A673 (cell line): ENCODE measurements around the gene ANO1. TPM values are rescaled to one million over a fixed set of nuclear protein-coding genes. Genes with fewer than 3 reads are reported as not detected.

Source experiments
- BruUV-seq: library from RNA; stranded (reverse); fragments of 400-500 nt; replicated peaks from 2 replicates; lab custom pipeline; 2021; lab: Mats Ljungman, UMichigan
- CTCF ChIA-PET: fragments of 300-600 bp; sonication (Branson Sonifier 250); formaldehyde crosslinking; loops from one replicate; lab custom pipeline; 2022; ENCODE audit warnings: antibody characterized with exemption; lab: Charles Lee
- POLR2A ChIA-PET: fragments of 300-600 bp; sonication (Branson Sonifier 250); formaldehyde crosslinking; loops from one replicate; lab custom pipeline; 2022; ENCODE audit warnings: antibody characterized with exemption; ENCODE audit not compliant: low non-redundant PET; lab: Charles Lee
- DNase-seq: peaks from one replicate; pipeline ENCODE4 v3.0.0-alpha.2; 2015; ENCODE audit warnings: low spot score
- H3K27ac ChIP-seq: fragments of 200-600 bp; sonication (generic); 2 replicates; pipeline ENCODE4 v1.5.1; 2016; ENCODE audit warnings: mixed run types, low read depth, mild to moderate bottlenecking, mixed read lengths, antibody characterized with exemption, low read length; ENCODE audit not compliant: poor library complexity, severe bottlenecking
- H3K27me3 ChIP-seq: fragments of 200-600 bp; sonication (generic); replicated peaks from 2 replicates; pipeline ENCODE4 v1.6.1; 2017; ENCODE audit warnings: mixed run types, low read depth, mild to moderate bottlenecking, mixed read lengths, antibody characterized with exemption, low read length; ENCODE audit not compliant: insufficient read depth, poor library complexity
- H3K36me3 ChIP-seq: fragments of 200-600 bp; sonication (generic); 2 replicates; pipeline ENCODE4 v1.6.1; 2016; ENCODE audit warnings: mixed run types, mild to moderate bottlenecking, mixed read lengths, antibody characterized with exemption, low read length; ENCODE audit not compliant: insufficient read depth, poor library complexity, severe bottlenecking
- H3K4me1 ChIP-seq: fragments of 200-600 bp; sonication (generic); 2 replicates; pipeline ENCODE4 v1.6.1; 2017; ENCODE audit warnings: mixed run types, mild to moderate bottlenecking, mixed read lengths, antibody characterized with exemption, low read length; ENCODE audit not compliant: insufficient read depth, poor library complexity, severe bottlenecking
- H3K4me3 ChIP-seq: fragments of 200-600 bp; sonication (generic); 2 replicates; pipeline ENCODE4 v1.5.1; 2016; ENCODE audit warnings: low read depth, mixed run types, mild to moderate bottlenecking, mixed read lengths, low read length; ENCODE audit not compliant: poor library complexity, severe bottlenecking
- H3K9me3 ChIP-seq: fragments of 200-600 bp; sonication (generic); 2 replicates; pipeline ENCODE4 v1.6.1; 2016; ENCODE audit warnings: mixed run types, low read depth, mild to moderate bottlenecking, mixed read lengths, antibody characterized with exemption, low read length; ENCODE audit not compliant: poor library complexity, severe bottlenecking
- CTCF ChIP-seq: fragments of 300-800, 200-600 bp; sonication (generic); conservative IDR thresholded peaks from 2 replicates; pipeline ENCODE4 v1.5.1; 2017; ENCODE audit warnings: low read depth, mild to moderate bottlenecking, antibody characterized with exemption, low read length, moderate library complexity, mixed read lengths
- EZH2 ChIP-seq: fragments of 200-600 bp; sonication (generic); IDR thresholded peaks from 2 replicates; pipeline ENCODE4 v1.6.1; 2017; ENCODE audit warnings: borderline replicate concordance, low read depth, mild to moderate bottlenecking, mixed read lengths, antibody characterized with exemption, low read length; ENCODE audit not compliant: poor library complexity, severe bottlenecking
- intact Hi-C: fragments of 100-400 bp; cut with micrococcal nuclease; formaldehyde crosslinking; loops from one replicate; pipeline ENCODE4 v1.10.0; 2022; ENCODE audit not compliant: unreplicated experiment
- total RNA-seq: library from RNA; stranded (reverse); gene quantifications from 2 replicates; pipeline ENCODE4 v1.2.3, GENCODE V29; 2021

ANO1 gene
- total RNA-seq, 1 experiment from 2014 or later, result 0.90 TPM

GRCh38 chr11:70186420-70186819, 108.3 kb downstream of the ANO1 start:
- intact Hi-C loops, result no loop called here
- POLR2A ChIA-PET, result no interaction called here
- TF ChIP-seq CTCF, result no peak
- TF ChIP-seq EZH2, result no peak

GRCh38 chr11:70186936-70187335, 108.8 kb downstream of the ANO1 start:
- intact Hi-C loops, result no loop called here
- H3K4me3 ChIP-seq, result no peak overlapping the region
- CTCF ChIA-PET, result no interaction called here
- no TSS peak for BruUV-seq
- no peaks in the 10 kb centered on the region for H3K4me1 ChIP-seq
- no peak for DNase-seq
- no peaks in the 10 kb centered on the region for H3K9me3 ChIP-seq
- no peak for TF ChIP-seq EZH2
- no peak for TF ChIP-seq CTCF
- no peaks in the 10 kb centered on the region for H3K27me3 ChIP-seq
- POLR2A ChIA-PET, result no interaction called here
- no peaks in the 10 kb centered on the region for H3K36me3 ChIP-seq
- no peak overlapping the region for H3K27ac ChIP-seq

More at GRCh38 chr11:70186420-70186819, 108.3 kb downstream of the ANO1 start:
- Histone ChIP-seq H3K27me3 (no peaks in the 10 kb centered on the region), H3K4me3 (no peak overlapping the region), H3K9me3 (no peaks in the 10 kb centered on the region), H3K36me3 (no peaks in the 10 kb centered on the region), H3K27ac (no peak overlapping the region), H3K4me1 (no peaks in the 10 kb centered on the region)
- DNase-seq, result no peak
- BruUV-seq, result no TSS peak
- CTCF ChIA-PET, result interaction anchor here (0.5 kb wide), 1 partner anchor 13 kb away, joined by 3 read pairs; no protein-coding TSS in a partner anchor

GRCh38 chr11:70187771-70188170, 109.7 kb downstream of the ANO1 start:
- POLR2A ChIA-PET, result no interaction called here
- BruUV-seq, result no TSS peak
- no peaks in the 10 kb centered on the region for H3K36me3 ChIP-seq
- no peaks in the 10 kb centered on the region for H3K9me3 ChIP-seq
- intact Hi-C loops, result no loop called here
- no peak overlapping the region for H3K4me3 ChIP-seq
- H3K27me3 ChIP-seq, result no peaks in the 10 kb centered on the region
- no peak for DNase-seq
- no peaks in the 10 kb centered on the region for H3K4me1 ChIP-seq
- H3K27ac ChIP-seq, result no peak overlapping the region
- CTCF ChIA-PET, result no interaction called here
- TF ChIP-seq CTCF, result no peak
- TF ChIP-seq EZH2, result no peak
